GM12878 (cell line): ENCODE results near the gene C16orf86. TPM values are rescaled to one million over a fixed set of nuclear protein-coding genes. Genes with fewer than 3 reads are reported as not detected.

Experiments
- BACH1 ChIP-seq: fragments of 450-650 bp; IDR thresholded peaks from 2 replicates; pipeline ENCODE4 v1.6.1; 2017; ENCODE audit warnings: mild to moderate bottlenecking, borderline replicate concordance
- CBFB ChIP-seq: IDR thresholded peaks from 2 replicates; pipeline ENCODE4 v1.6.1; 2016; ENCODE audit warnings: antibody characterized with exemption, low read depth
- EZH2 ChIP-seq: IDR thresholded peaks from 2 replicates; pipeline ENCODE4 v1.6.1; 2012; ENCODE audit warnings: low read depth, mild to moderate bottlenecking, control low read depth, inconsistent platforms, low read length, borderline replicate concordance; ENCODE audit not compliant: control insufficient read depth
- KLF5 ChIP-seq: fragments of 450-650 bp; IDR thresholded peaks from 2 replicates; pipeline ENCODE4 v1.6.1; 2014; ENCODE audit warnings: mild to moderate bottlenecking; ENCODE audit not compliant: partially characterized antibody
- NFYA ChIP-seq: IDR thresholded peaks from 2 replicates; pipeline ENCODE4 v1.6.1; 2011; ENCODE audit warnings: low read depth, mild to moderate bottlenecking, low read length, improper control_type of control experiment, borderline replicate concordance
- NKRF ChIP-seq: fragments of 450-650 bp; conservative IDR thresholded peaks from 2 replicates; pipeline ENCODE4 v1.6.1; 2017; ENCODE audit warnings: mild to moderate bottlenecking, moderate library complexity
- RFX5 ChIP-seq: IDR thresholded peaks from 2 replicates; pipeline ENCODE4 v1.6.1; 2011; ENCODE audit warnings: low read depth, low read length, improper control_type of control experiment
- SKIL ChIP-seq: fragments of 450-650 bp; IDR thresholded peaks from 2 replicates; pipeline ENCODE4 v1.6.1; 2017; ENCODE audit warnings: mild to moderate bottlenecking, low read depth, inconsistent platforms; ENCODE audit not compliant: poor library complexity, severe bottlenecking
- TAF1 ChIP-seq: IDR thresholded peaks from 2 replicates; pipeline ENCODE4 v1.6.1; 2011; ENCODE audit warnings: mild to moderate bottlenecking, low read depth, low read length, borderline replicate concordance
- ZNF24 ChIP-seq: fragments of 450-650 bp; IDR thresholded peaks from 2 replicates; pipeline ENCODE4 v1.6.1; 2017; ENCODE audit warnings: antibody characterized with exemption, mild to moderate bottlenecking
- polyA plus RNA-seq, 11 experiments: library from polyadenylated mRNA; depleted of rRNA in 4 of 11; unstranded in 6 of 11; stranded (reverse) in 5 of 11; fragments of >200 nt; fragmentation: Nextera tagmentation in 4 of 11; fragmentation: Illumina TruSeq in 1 of 11; extraction: Ambion mirVana in 4 of 11; extraction: Trizol in 1 of 11; gene quantifications; 1 replicate in 1 of 11; 2 replicates in 10 of 11; pipeline versions ENCODE4 v1.2.1 to v1.2.3, GENCODE V29; 2011 to 2016; ENCODE audit warnings: inconsistent platforms in 2 of 11, missing spikeins in 2 of 11, low read depth in 1 of 11
- total RNA-seq, 4 experiments: library from RNA; depleted of rRNA in 3 of 4; stranded (reverse); fragments of >200 nt in 3 of 4; fragmentation: Illumina TruSeq in 1 of 4; extraction: Trizol in 1 of 4; gene quantifications; 2 replicates each; pipeline versions ENCODE4 v1.2.1 to v1.2.3, GENCODE V29; 2013 to 2021

C16orf86 gene
- total and polyA plus RNA-seq, 10 of the 15 experiments (the other 5 are each of a cell fraction or from before 2014, with no cell fraction given): 0.11 to 3.3 (median 1.6) TPM

GRCh38 chr16:67659675-67660563 is 6.7 kb upstream of the C16orf86 start, which contains the start of gene ACD (continued):
- TF ChIP-seq SKIL (no peak), NKRF (peak; percentile 75), TAF1 (peak; percentile 33; the same call in 1 of the 2 replicates), KLF5 (no peak), EZH2 (no peak), RFX5 (no peak), ZNF24 (no peak), BACH1 (no peak; the same call in 1 of the 2 replicates), CBFB (no peak), NFYA (no peak)
